NCI-H2171 (cell line): ENCODE measurements around the gene LURAP1L.

Source experiments
- DNase-seq: peaks from one replicate; lab custom pipeline; 2025; lab: John Stamatoyannopoulos, UW

The LURAP1L gene

DNA sequence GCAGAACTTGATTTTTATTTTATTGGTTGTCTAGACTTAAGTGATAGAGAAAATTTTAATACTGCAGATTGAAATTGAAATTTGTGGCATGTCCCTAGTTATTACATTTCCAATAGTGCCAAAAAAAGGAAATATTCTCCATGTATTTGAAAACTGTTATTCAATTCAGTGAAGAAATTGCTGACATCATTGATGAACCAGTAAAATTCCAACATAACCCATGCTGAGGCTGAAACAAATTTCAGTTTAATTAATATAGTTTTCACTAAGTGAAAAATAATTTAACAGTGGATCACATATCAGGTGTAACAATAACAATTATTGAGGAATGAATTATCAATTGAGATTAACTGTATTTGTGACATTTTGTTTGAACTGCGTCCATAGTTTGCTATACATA is 38.7 kb downstream of the LURAP1L start:
- DNase-seq: no peak

DNA sequence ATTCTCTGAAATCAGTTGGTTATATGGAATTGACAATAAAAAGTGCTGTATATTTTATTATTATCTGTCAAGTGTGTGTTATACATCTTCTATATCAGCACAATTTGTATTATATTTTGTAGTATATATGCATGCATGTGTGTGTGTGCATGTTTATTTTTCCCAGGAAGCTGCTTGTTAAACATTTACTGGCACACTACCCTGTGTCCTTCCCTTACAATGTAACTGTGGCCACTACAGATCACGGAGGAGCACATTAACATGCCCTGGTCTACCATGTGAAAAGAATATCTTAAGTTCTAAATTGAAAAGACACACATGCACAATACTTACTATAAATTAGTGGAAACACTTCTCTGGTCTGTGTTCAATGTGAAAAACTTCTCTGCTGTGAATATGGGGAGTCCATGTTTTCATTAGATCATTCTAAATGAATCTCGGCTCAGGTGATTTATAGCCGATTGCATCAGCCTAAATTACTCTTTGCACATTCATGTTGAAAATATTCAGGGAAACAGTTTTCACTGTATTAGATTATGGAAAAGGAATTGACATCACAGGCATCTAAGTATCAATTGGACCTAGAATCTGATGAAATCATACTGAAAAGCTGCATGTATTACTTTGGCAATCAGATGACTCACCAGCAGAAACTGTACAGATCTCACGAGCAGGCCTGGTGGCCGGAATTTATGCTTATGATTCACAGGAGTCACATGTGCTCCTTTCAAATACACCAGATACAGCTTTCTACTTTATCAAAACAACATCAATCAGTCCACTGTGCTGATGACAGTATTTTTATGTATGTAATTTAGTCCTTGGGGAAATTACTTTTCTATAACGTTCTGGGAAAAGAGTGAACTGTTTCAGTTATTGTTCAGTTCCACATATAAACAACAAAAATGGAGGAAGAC is 39.4 kb downstream of the LURAP1L start:
- no peak for DNase-seq

DNA sequence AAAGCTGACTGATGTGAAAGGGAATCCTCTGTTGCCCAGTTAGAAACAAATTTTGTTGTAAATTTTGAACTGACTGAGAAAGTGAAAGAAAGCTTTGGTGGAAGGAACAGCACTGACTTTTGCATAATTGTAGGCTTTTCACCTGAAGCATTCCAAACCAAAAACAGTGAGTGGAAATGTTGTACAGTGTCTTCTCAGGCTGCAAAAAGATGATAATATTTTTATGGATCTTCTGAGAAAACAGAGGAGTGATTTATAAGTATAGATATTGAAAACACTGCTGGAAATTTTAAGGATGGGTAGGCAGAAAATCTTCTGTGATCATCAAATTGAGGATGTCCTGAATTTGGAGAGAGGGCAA is 40.0 kb downstream of the LURAP1L start:
- no peak for DNase-seq

DNA sequence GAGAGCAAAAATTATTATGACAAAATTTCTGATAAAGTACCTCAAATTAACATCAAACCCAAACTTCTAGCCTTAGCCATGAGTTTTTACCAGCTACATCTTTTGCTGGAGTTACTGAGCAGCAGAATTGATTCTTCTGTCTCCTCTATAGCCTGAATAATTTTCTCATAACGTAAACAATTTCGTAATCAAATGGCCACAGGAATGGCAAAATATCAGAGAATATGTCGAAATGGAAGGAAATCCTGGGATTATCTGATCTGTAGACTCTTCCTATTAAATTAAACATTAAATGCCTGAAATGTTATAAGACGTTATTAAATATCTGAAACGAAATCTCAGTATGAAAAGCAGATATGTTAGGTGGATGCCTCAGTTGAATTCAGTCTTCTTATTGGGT is 41.1 kb downstream of the LURAP1L start:
- DNase-seq: no peak

DNA sequence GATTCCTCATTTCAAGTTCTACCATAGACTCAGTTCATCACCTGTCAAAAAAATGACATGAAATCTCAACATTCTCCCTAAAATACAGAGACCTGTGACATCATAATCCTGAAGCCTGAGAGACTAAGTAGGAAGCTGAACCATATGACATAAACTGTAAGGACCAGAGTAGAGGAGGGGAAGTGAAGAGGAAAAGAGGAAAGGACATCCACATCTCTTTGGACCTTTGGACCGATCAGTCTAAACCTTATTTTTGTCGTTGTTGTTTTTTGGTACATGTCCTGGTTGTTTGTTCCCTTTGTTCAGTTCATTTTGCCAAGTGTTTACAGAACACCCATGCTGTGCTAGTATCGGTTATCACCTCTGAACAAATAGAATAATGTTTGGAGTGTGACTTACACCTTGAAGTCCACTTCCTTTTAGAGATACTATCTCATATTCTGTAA is 41.9 kb downstream of the LURAP1L start:
- DNase-seq: no peak

DNA sequence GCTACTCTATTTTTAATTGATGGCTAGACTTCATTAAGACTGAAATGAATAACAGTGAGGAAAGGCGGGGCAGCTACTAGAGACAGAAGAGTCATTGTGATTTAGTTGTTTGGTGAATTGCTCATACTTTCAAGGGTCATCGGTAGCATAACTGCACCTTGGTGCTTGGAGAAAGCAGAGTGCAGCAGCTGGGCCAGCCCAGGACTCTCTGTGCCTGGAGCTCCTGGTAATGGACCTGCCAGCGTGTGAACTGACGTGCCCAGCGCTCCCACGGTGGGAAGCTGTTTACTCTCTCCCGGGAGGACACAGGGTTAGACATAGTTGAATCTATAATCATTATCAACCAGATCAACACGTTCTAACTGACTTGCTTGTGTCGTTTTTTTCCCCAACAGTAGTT is 42.9 kb downstream of the LURAP1L start:
- DNase-seq: no peak

DNA sequence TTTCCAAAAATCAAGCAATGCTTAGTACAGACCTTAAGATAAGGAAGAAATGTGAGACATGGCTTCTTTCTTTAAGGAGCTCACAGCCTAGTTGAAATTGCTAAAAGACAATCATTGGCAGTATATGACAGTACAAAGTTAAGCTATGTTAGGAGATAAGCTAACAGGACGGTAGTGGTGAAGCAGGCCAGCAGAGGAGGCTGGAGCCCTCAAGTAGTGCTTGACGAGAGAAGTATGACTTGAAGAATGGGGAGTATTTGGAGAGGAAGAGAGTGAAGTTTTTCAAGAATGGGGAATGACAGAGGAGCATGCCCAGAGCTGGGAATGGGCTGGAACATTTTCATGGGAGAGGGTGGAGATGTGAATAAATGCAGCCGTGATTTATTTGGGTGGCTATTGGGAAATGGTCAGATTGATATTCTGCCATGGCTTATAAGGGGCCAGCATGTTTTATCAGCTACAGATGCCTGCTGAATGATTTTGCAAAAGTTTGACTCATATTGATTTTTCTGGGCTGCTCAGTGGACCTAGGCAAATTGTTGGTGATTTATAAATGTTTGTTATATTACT is 43.7 kb downstream of the LURAP1L start:
- no peak for DNase-seq

DNA sequence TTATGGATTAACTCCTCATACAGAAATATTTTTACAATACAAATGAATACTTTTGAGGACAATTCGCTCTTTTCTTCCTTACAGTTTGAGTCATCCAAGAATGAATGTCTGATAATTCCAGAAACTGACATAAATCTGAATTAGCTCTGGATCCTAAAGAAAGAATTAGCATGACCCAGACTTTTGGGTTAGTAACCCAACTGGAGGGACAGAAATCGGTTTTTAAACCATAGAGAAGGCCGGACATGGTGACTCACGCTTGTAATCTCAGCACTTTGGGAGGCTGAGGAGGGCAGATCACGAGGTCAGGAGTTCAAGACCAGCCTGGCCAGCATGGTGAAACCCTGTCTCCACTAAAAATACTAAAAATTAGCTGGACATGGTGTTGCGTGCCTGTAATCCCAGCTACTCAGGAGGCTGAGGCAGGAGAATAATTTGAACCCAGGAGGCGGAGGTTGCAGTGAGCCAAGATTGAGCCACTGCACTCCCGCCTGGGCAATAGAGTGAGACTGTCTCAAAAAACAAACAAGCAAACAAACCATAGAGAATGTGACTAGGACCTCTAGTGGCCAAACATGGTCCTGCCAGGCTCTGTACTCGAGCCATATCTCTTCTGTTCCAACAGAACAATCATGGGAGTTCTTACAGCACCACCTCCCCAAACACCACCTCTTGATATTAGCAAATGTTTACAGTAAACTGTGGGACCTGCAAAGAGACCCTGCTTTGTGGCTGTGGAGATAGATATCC is 44.8 kb downstream of the LURAP1L start:
- no peak for DNase-seq

DNA sequence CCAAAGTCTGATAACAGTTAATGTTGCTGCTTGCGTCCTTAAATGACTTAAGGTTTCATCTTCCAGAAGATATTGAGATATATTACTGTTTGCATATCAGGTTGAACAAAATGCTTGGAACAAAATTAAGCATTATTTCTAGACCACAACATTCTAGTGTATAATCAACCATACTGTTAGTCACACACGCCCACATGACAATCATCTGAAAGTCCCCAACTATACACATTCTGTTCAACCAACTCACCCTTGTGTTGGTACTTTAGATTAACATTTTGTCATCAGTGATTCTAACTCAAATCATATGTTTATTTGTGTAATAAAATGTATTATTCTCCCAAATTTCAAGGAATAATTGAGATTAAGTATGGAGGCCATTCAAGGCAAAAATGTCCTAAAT is 47.3 kb downstream of the LURAP1L start:
- no peak for DNase-seq

DNA sequence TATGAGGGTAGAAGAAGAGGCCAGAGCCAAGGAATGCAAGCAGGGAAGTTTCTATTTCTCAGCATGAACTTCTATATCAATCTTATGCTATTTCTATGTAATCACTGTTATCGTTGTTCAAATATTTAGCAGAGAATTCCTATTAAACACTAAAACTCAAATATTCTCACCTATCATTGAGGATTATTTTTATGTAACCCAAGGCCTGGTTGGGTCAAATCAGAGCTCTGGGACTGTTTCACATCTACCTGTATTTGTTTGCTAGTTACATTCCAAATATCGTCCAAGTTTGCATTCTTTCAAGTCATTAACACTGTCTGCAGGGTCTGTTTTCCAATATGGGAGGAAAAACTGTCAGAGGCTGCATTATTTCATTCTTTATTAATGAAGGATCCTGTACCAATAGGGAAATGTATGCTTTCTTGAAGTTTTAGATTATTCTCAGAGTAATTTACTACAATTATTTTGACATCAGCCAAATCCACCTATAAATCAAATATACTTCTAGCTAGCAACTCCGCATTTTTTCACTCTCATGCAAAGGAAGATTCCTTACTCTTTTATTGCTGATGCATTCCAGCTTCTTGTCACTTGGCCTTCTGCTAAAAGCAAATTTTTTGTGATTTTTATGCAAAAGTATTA is 52.2 kb downstream of the LURAP1L start:
- no peak for DNase-seq

DNA sequence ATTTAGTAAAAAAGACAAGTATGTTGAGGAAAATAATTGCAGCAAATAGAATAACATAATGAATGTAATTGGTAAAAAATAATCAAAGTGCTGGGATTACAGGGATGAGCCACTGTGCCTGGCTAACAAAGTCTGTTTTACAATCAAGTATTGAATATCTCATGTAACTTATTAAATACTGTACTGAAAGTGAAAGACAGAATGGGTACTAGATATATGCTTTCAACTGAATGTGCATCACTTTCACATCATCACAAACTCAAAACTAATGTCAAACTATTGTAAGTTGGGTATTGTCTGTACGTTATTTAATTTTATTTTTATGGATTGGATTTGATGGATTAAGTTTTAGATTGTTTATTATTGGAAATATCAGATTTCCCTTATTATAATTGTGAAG is 58.9 kb downstream of the LURAP1L start:
- no peak for DNase-seq

DNA sequence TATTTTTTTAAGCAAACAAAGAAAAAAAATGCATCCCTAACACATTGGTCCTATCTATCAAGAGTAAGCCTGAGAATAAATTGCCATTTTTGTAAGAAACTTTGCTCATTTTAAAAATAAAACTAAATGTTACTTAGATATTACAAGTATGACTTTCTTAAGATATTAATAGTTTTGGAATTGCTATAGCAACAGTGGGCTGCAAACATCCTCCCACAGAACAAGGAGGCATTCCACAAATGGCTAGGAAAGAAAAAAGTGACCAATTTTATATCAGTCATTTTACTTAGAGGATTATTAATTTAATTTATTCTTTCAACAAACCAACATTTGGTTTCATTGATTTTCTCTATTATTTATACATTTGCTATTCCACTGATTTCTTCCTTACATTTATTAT is 63.7 kb downstream of the LURAP1L start:
- no peak for DNase-seq

DNA sequence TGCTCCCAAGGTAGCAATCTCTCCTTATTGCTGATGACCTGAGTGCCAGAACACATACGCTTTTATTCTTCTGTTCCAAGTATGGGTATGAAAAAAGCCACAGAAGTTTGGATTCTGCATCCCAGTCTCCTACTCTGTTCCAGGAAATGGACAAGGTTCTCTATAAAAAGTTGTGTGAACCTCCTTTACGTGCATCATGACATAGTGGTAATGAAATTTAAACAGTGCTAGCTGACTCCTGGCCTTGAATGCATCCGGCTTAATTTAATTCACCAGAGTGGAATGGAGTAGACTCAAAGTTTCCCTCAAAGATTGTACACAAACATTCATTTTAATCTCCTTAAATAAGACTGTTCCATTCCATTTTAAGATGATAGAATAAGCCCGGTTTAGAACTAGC is 68.9 kb downstream of the LURAP1L start:
- no peak for DNase-seq

DNA sequence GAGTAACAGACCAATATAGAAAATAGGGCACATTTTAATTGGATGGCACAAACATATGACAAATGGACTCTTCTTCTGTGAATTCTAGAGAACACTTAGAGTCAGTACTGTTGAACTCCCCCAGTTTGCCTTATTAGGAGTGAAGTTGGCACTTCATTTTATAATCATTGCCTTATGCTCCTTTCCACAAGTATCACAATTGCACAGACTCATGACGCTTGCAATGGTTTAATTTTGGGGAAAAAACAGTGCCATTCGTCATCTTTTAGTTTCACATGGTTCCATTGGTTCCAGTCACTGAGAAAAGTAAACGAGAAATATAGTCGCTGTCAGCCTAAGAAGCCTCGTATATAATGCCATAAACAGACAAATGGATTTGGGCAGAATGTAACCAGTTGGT is 71.2 kb downstream of the LURAP1L start:
- no peak for DNase-seq

DNA sequence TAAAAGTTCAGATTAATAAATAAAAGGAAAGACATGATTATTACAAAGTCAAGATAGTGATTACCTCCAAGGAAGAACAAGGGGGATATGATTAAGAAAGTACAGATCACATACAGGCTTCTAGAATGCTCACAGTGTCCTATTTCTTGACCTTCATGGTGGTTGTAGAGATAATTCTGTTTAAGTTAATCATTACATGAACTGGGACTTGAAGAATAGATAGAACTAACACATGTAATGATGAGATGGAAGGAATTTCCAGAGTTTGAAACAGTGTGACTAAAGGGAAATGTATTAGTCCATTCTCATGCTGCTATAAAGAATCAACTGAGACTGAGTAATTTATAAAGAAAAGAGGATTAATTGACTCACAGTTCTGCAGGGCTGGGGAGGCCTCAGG is 72.7 kb downstream of the LURAP1L start:
- no peak for DNase-seq

DNA sequence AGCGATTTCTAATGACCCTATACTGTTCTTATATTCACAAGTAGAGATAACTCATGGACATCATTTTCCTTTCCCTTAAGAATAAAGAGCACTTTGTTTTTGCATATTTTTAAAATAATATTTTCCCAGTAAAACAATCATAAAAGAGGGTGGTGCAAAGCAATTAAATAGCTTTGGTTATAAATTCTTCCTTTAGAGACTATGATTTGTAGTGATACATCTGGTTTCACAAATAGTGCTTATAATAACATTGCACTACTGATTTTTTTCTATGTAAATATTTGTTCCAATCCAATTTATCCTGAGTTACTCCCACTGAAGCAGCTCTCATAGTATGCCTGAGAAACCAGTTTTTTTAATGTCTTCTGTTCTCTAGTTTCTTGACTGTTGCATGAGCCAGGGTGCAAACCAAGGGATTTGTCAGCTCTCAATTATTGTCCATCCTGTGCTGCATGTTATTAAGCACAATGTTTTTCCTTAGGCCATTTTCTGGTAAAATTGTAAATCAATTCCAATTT is 74.7 kb downstream of the LURAP1L start:
- no peak for DNase-seq

DNA sequence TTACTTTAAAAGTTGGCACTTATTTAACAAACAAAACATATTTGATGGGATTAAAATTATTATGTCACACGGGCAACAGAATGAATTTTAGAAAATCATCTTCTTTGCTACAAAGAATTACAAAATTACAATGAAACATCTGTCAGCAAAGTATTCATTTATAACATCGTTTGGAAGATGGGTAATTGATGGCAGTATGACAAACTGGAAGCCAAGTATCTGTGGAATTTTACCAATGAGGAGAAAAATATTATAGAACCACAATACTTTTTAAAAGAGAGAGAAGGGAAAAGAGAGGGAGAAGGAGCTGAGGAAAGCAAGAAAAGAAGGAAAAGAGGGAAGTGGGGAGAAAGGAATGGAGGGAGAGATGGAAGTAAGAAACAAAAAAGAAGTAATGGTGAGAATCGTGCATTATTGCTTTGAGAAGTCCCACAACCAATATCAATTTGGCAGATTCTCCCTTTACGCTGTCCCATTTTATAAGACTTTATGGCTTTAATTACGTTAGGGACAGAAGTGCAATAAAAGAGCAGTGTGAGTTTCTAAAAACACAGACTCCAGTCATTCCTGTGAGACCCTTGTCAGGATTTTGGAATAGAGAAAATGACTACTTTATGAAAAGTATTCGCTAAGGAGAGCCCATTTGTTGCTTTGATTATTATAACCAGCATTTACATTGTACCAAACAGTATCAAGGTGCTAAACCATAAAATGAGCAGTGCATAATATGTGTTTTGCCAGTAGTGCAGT is 76.7 kb downstream of the LURAP1L start:
- DNase-seq: no peak

DNA sequence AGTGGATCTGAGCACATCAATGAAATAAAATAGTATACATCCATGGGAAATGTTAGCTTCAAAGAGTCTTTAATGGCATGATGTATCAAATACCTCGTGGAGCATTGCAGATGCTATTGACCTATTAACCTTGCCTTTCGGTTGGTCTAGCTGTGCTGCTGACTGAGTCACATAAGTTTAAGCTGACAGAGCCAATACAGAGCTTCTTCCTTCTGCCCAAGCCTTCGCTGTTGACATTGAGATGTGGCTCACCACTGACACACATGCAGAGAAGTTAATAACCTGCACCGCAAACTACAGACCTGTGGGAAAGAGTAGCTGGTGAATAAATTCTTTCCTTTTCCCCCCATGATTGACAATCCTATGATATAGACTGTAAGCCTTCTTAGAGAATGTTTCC is 78.2 kb downstream of the LURAP1L start:
- no peak for DNase-seq

DNA sequence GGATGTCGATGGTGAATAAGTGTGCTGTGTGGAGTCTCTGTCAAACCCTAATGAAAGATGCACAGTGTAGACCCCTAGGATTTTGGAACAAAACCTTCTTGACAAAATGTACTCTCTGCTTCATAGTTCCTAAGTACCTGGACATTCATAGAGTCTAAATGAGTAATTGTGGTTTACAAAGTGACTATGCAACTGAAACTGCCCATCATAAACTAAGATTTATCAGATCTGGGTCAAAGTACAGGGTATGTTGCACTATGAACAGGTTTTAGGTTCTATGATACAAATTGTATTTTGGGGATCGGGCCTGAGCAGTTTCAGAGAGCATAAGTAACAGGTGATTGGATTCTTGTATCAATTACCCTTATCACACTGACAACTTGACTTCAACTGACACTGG is 79.4 kb downstream of the LURAP1L start:
- no peak for DNase-seq

DNA sequence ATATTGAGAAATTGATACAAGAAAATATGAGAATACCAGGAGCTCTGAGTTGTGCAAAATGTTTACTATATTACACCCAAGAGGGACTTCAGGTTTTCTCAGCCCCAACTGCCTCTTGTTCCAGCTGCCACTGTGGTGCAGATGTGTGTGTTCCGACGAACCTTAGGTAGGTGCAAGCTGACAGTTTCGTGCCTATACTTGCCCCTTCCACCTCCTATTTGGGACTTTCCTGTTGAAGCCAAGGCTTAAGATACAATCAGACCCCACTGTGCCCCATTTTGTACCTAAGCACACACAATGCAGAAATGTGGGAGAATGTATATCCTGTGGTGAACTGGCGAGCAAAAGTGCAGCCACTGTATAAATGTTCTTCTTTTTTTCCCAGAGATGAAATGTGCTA is 80.2 kb downstream of the LURAP1L start:
- no peak for DNase-seq

DNA sequence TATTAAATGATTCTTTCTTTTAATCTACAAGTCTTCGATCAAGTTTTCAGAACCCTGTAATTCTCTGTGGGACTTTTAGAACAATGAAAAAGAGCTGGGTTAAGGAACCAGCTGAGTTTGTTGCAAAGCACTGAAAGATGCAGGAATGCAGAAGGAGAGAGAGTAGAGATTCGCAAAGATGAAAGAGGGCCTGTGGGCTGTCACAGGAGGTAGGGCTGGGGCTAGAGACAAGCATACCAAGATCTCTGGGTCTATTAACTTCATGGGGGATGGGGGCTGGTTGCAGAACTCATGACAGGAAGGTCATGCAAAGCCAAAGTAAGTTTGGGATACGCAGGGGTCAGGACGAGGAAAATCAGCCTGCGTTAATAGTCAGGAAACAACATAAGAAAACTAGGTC is 81.8 kb downstream of the LURAP1L start:
- no peak for DNase-seq
